Measurements from ENCODE around the gene EBPL.

GRCh38 chr13:49646688-49647087 lies 44.6 kb downstream of the EBPL start:
- no peak for TF ChIP-seq EZH2 (IDR thresholded peaks at IDR 0.05; ENCODE audit: borderline replicate concordance, low read length)
- no peak for TF ChIP-seq CTCF (conservative IDR thresholded peaks at IDR 0.05 in 1 of 2, IDR thresholded peaks at IDR 0.05 in 1 of 2; ENCODE audit: extremely low read depth in 1 of 2, insufficient read depth in 1 of 2, low read depth in 1 of 2, low read length in 2 of 2)

All from mammary epithelial cell (primary cell).